OCI-LY3 (cell line): ENCODE data around the gene TSPO.

ENCODE experiments used
- H2AFZ ChIP-seq: fragments of 200-600, 300-600 bp; shearing (Covaris generic); 2 replicates; pipeline ENCODE4 v1.6.0; 2014; ENCODE audit warnings: antibody characterized with exemption, low read depth, low read length
- H3K27ac ChIP-seq: fragments of 200-600, 300-600 bp; sonication (generic); 2 replicates; pipeline ENCODE4 v1.5.1; 2014; ENCODE audit warnings: mild to moderate bottlenecking, low read length, moderate library complexity, mixed read lengths
- H3K27me3 ChIP-seq: fragments of 200-600, 300-600 bp; sonication (generic); 2 replicates; pipeline ENCODE4 v1.6.1; 2014; ENCODE audit warnings: low read depth, low read length, mixed read lengths
- H3K36me3 ChIP-seq: fragments of 200-600, 300-600 bp; sonication (generic); replicated peaks from 2 replicates; pipeline ENCODE3; 2014; ENCODE audit warnings: low read depth, low read length, mixed read lengths
- H3K4me1 ChIP-seq: fragments of 300-600, 200-600 bp; sonication (generic); 2 replicates; pipeline ENCODE4 v1.6.1; 2014; ENCODE audit warnings: low read length, mixed read lengths
- H3K4me2 ChIP-seq: fragments of 200-600, 300-600 bp; sonication (generic); 2 replicates; pipeline ENCODE4 v1.6.1; 2014; ENCODE audit warnings: low read length, mixed read lengths
- H3K4me3 ChIP-seq: fragments of 300-600, 200-600 bp; sonication (generic); 2 replicates; pipeline ENCODE4 v1.5.1; 2014; ENCODE audit warnings: antibody characterized with exemption, mild to moderate bottlenecking, low read length, moderate library complexity
- H3K79me2 ChIP-seq: fragments of 300-600, 200-600 bp; shearing (Covaris generic); 2 replicates; pipeline ENCODE4 v1.6.1; 2014; ENCODE audit warnings: mild to moderate bottlenecking, low read length, mixed read lengths
- H3K9ac ChIP-seq: fragments of 300-600, 200-600 bp; shearing (Covaris generic); 2 replicates; pipeline ENCODE4 v1.6.0; 2014; ENCODE audit warnings: mild to moderate bottlenecking, low read length, moderate library complexity
- H3K9me3 ChIP-seq: fragments of 200-600, 300-600 bp; shearing (Covaris generic); 2 replicates; pipeline ENCODE4 v1.6.1; 2014; ENCODE audit warnings: low read length, mixed read lengths; ENCODE audit not compliant: insufficient read depth
- H4K20me1 ChIP-seq: fragments of 200-600, 300-600 bp; sonication (generic); 2 replicates; pipeline ENCODE4 v1.6.1; 2016; ENCODE audit warnings: low read length, mixed read lengths; ENCODE audit not compliant: insufficient read depth
- EZH2phosphoT487 ChIP-seq: fragments of 200-600 bp; shearing (Covaris generic); IDR thresholded peaks from 2 replicates; pipeline ENCODE4 v1.6.1; 2018; ENCODE audit warnings: antibody characterized with exemption, mixed run types, low read depth
- TF ChIP-seq, protein P1 (sequence below): fragments of 200-600, 300-600 bp; sonication (generic); IDR thresholded peaks from 2 replicates; pipeline ENCODE4 v1.5.1; 2014; ENCODE audit warnings: antibody characterized with exemption, low read length, low read depth

The TSPO gene

DNA sequence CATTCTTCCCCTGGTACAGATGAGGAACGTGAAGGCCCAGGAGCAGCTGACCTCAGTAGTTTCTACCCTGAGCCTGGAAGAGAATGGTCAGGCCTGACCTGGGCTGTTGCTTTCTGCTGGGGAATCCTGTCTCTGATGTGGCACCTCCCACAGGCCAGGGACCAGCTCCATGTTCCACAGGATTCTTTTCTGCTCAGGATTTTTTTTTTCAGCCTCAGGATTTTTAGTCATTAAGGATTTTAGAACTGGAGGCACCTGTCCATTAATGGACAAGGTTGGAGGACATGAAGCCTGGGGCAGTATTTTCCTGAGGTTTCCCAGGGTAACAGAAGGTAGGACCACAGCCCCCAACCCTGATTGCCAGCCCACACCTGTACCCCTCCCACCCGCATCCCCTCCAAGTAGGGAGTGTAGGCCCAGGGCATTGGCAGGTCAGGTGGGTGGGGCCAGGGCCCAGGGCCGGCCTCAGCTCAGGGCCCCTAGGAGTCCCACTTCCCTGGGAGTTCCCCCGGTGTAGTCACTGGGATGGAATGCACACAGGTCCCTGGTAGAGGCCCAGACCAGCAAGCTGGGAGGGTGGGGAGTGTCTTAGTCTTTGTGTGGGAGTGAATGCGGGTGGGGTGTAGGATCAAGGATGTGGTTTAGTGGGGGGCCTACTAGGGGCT lies 24.7 kb upstream of the TSPO start:
- no peak overlapping the region for H3K4me2 ChIP-seq
- H3K9ac ChIP-seq = no peak overlapping the region
- H3K27ac ChIP-seq = no peak overlapping the region
- H3K27me3 ChIP-seq = peaks cover 2% of the 10 kb centered on the region; the same call in 1 of the 2 replicates
- no peak for TF ChIP-seq EZH2phosphoT487
- TF ChIP-seq, protein P1, sequence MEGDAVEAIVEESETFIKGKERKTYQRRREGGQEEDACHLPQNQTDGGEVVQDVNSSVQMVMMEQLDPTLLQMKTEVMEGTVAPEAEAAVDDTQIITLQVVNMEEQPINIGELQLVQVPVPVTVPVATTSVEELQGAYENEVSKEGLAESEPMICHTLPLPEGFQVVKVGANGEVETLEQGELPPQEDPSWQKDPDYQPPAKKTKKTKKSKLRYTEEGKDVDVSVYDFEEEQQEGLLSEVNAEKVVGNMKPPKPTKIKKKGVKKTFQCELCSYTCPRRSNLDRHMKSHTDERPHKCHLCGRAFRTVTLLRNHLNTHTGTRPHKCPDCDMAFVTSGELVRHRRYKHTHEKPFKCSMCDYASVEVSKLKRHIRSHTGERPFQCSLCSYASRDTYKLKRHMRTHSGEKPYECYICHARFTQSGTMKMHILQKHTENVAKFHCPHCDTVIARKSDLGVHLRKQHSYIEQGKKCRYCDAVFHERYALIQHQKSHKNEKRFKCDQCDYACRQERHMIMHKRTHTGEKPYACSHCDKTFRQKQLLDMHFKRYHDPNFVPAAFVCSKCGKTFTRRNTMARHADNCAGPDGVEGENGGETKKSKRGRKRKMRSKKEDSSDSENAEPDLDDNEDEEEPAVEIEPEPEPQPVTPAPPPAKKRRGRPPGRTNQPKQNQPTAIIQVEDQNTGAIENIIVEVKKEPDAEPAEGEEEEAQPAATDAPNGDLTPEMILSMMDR = no peak
- H3K4me3 ChIP-seq = no peak overlapping the region
- peaks cover 23% of the 10 kb centered on the region for H3K4me1 ChIP-seq
- no peaks in the 10 kb centered on the region for H3K9me3 ChIP-seq
- no peak overlapping the region for H2AFZ ChIP-seq
- H3K36me3 ChIP-seq = peaks cover 4% of the 10 kb centered on the region
- no peaks in the 10 kb centered on the region for H3K79me2 ChIP-seq
- 0 out of 2 replicates have a peak, but pooled peaks cover 3% of the 10 kb centered on the region for H4K20me1 ChIP-seq

DNA sequence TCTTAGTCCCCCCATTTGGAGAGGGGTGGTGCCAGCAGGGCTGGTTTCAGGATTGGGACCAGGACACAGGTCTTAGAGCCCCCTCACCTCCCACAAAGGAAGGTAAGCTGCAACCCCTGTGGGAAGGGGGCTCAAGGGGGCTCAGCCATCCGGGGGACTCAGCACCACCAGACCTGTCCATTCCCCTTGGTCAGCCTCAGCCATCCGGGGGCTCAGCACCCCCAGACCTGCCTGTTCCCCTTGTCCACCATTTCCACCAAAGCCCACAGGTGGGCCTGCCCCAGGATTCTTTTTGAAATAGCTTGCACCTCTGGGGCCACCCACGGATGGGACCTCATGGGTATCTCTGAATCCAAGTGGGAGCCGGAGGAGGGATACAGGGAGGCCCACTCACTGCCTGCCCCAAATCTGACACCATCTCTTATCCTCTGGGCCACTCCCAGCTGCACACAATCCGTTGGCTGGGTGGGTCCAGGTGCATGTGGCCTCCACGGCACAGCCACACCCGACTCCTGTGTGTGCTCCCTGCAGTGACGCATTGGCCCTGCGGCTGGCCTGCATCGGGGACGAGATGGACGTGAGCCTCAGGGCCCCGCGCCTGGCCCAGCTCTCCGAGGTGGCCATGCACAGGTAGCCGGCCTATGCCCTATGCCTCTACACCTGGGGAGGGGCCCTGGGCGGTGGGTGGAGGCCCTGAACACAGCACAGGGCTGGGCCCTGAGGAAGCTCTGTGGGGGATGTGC lies 24.0 kb upstream of the TSPO start:
- H3K79me2 ChIP-seq = no peaks in the 10 kb centered on the region
- no peak overlapping the region for H2AFZ ChIP-seq
- no peaks in the 10 kb centered on the region for H3K9me3 ChIP-seq
- H3K36me3 ChIP-seq = peaks cover 5% of the 10 kb centered on the region
- no peak overlapping the region for H3K27ac ChIP-seq
- peaks cover 2% of the 10 kb centered on the region; the same call in 1 of the 2 replicates for H3K27me3 ChIP-seq
- H3K4me2 ChIP-seq = no peak overlapping the region
- H3K9ac ChIP-seq = no peak overlapping the region
- H3K4me1 ChIP-seq = peaks cover 17% of the 10 kb centered on the region
- no peak overlapping the region for H3K4me3 ChIP-seq
- 0 out of 2 replicates have a peak, but pooled peaks cover 5% of the 10 kb centered on the region for H4K20me1 ChIP-seq
- TF ChIP-seq, protein P1 = no peak
- no peak for TF ChIP-seq EZH2phosphoT487

DNA sequence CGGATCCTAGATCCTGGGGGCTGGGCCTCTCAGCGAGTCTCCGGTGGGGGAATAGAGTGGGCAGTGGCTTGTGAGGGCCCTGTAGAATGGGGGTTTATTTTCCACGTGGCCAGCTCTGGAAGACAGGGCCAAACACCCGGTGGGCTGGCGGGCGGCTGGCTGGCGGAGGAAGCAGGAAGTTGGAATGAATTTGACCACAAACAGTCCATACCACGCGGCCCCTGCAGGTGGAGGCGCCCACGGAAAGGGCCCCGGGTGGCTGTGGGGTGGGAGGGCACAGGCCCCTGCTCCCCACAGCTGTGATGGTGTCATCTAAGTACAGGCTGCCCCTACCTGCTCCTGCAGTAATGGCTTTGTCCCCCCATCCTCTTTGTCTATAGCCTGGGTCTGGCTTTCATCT lies 23.2 kb upstream of the TSPO start:
- Histone ChIP-seq H3K4me3 (no peak overlapping the region), H3K27me3 (no peaks in the 10 kb centered on the region), H4K20me1 (0 out of 2 replicates have a peak, but pooled peaks cover 5% of the 10 kb centered on the region), H2AFZ (no peak overlapping the region), H3K9me3 (no peaks in the 10 kb centered on the region), H3K36me3 (peaks cover 5% of the 10 kb centered on the region), H3K4me2 (no peak overlapping the region), H3K9ac (no peak overlapping the region), H3K27ac (no peak overlapping the region), H3K79me2 (no peaks in the 10 kb centered on the region), H3K4me1 (peaks cover 17% of the 10 kb centered on the region)
- TF ChIP-seq, protein P1 = no peak
- TF ChIP-seq EZH2phosphoT487 = no peak

DNA sequence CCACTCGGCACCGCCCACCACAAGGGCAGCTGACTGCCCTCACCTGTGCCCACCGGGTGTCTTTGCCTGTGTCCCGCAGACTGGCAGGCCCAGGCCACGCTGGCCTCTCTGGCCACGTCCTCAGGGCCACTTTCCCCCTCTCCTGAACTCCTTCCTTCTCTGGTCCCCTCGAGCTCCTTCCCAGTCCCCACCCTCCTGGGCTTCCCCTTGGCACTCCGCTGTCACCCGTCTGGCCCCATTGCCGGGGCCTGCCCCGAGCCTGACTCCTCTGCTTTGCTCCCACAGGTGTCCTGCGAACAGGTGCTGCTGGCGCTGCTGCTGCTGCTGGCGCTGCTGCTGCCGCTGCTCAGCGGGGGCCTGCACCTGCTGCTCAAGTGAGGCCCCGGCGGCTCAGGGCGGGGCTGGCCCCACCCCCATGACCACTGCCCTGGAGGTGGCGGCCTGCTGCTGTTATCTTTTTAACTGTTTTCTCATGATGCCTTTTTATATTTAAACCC lies 22.4 kb upstream of the TSPO start:
- no peak overlapping the region for H3K9ac ChIP-seq
- peak overlapping the region; percentile 46 for H3K4me2 ChIP-seq
- no peak overlapping the region for H2AFZ ChIP-seq
- no peak overlapping the region for H3K4me3 ChIP-seq
- no peaks in the 10 kb centered on the region for H3K79me2 ChIP-seq
- H4K20me1 ChIP-seq = 0 out of 2 replicates have a peak, but pooled peaks cover 5% of the 10 kb centered on the region
- peaks cover 10% of the 10 kb centered on the region for H3K36me3 ChIP-seq
- no peak overlapping the region for H3K27ac ChIP-seq
- no peaks in the 10 kb centered on the region for H3K9me3 ChIP-seq
- no peak for TF ChIP-seq EZH2phosphoT487
- TF ChIP-seq, protein P1 = no peak
- no peaks in the 10 kb centered on the region for H3K27me3 ChIP-seq
- H3K4me1 ChIP-seq = peaks cover 17% of the 10 kb centered on the region
